Measurements from ENCODE around the gene PCK2. TPM values are rescaled to one million over a fixed set of nuclear protein-coding genes. Genes with fewer than 3 reads are reported as not detected.
A peak's percentile ranks its signal among the peaks of the same experiment; 100 is the strongest.

PCK2 gene
- total RNA-seq, 1 experiment from 2014 or later: 48.9 TPM

DNA sequence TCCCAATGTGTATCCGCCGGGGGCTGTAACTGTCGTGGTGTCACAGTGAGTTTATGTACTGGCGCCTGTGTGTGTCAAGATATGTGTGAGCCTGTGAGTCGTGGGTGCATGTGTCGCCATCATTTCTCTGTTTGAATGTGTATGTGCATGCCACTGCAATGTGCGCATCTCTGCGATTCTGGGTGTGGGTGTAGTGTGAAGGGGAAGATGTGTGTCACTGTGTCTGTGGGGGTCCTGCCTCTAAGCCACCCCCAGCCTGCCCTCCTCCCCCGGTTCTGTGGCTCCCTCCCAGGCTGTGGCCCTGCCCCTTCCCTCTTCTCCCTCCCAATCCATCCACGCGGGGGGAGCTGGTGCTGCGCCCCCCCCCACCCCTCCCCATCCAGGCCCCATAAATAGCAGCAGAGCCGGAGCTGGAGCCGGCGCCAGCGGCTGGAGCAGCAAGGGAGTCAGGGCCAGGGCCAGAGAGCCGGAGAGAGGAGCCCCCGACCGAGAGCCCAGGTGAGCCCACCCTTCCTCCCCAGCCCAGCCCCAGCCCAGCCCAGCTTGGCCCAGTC, 22.9 kb upstream of the PCK2 start, which contains the start of gene CPNE6:
Gene CPNE6, plus strand, starts transcription at position 419 of the 554 bp plus-strand sequence. CDS start 1,375 bp downstream, outside the sequence.
- H3K27ac Mint-ChIP-seq: peak within 1 kb of the TSS in 1 of 3 experiments; percentile 40; a peak in 2 of 7 replicates
- WGBS (ENCODE audit: extremely low coverage, insufficient read length, low lambda C conversion rate): no CpG with 5 or more reads among the region's 19 CpGs

More for the DNA sequence above, 22.9 kb upstream of the PCK2 start, which contains the start of gene CPNE6:
- Mint-ChIP-seq H3K9me3 (no peaks in the 10 kb centered on the region), H3K27me3 (ENCODE audit: low read depth) (no peaks in the 10 kb centered on the region; the same call in none of the 2 replicates), H3K36me3 (ENCODE audit: insufficient read depth in 1 of 3, low read depth in 3 of 3) (no peaks in the 10 kb centered on the region), H3K4me3 (peak within 1 kb of the TSS in 1 of 2 experiments; percentile 32; a peak in 1 of 5 replicates), H3K4me1 (peaks cover 5 to 6% of the 10 kb centered on the region in 2 experiments; a peak in 2 of 4 replicates)
- no peak for DNase-seq
- no peak within 1 kb of the TSS for H4K5ac ChIP-seq (ENCODE audit: insufficient read length, low read depth, low read length)
- H3K4ac ChIP-seq (ENCODE audit: low read depth, low read length): no peak within 1 kb of the TSS
- no peaks in the 10 kb centered on the region for H3K4me1 ChIP-seq (ENCODE audit: insufficient read depth, low read length)
- H2BK5ac ChIP-seq (ENCODE audit: insufficient read length, low read length): no peak within 1 kb of the TSS
- H2BK12ac ChIP-seq (ENCODE audit: insufficient read length, low read depth, low read length): no peak within 1 kb of the TSS
- H3K23ac ChIP-seq (ENCODE audit: insufficient read length, low read depth, low read length): no peak within 1 kb of the TSS
- no peaks in the 10 kb centered on the region for H3K9me3 ChIP-seq (ENCODE audit: control insufficient read depth, low read depth, low read length)
- no peak within 1 kb of the TSS for H3K18ac ChIP-seq (ENCODE audit: insufficient read length, low read depth, low read length)
- TF ChIP-seq, protein P1, sequence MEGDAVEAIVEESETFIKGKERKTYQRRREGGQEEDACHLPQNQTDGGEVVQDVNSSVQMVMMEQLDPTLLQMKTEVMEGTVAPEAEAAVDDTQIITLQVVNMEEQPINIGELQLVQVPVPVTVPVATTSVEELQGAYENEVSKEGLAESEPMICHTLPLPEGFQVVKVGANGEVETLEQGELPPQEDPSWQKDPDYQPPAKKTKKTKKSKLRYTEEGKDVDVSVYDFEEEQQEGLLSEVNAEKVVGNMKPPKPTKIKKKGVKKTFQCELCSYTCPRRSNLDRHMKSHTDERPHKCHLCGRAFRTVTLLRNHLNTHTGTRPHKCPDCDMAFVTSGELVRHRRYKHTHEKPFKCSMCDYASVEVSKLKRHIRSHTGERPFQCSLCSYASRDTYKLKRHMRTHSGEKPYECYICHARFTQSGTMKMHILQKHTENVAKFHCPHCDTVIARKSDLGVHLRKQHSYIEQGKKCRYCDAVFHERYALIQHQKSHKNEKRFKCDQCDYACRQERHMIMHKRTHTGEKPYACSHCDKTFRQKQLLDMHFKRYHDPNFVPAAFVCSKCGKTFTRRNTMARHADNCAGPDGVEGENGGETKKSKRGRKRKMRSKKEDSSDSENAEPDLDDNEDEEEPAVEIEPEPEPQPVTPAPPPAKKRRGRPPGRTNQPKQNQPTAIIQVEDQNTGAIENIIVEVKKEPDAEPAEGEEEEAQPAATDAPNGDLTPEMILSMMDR (conservative IDR thresholded peaks at IDR 0.05): no peak
- H3T11ph ChIP-seq (ENCODE audit: low read length): no peak within 1 kb of the TSS
- H4K91ac ChIP-seq (ENCODE audit: insufficient read length, low read depth, low read length): no peak within 1 kb of the TSS
- H2AFZ ChIP-seq (ENCODE audit: low read length): no peak within 1 kb of the TSS
- no peak within 1 kb of the TSS for H3K56ac ChIP-seq (ENCODE audit: insufficient read length, low read depth, low read length)
- no peaks in the 10 kb centered on the region for H3K27me3 ChIP-seq (ENCODE audit: insufficient read depth, low read length)
- H2BK15ac ChIP-seq (ENCODE audit: low read depth, low read length): no peak within 1 kb of the TSS
- H4K8ac ChIP-seq (replicated peaks; ENCODE audit: insufficient read length, low read depth, low read length): no peak within 1 kb of the TSS
- H3K4me2 ChIP-seq (ENCODE audit: insufficient read depth, insufficient read length, low read length): no peak within 1 kb of the TSS
- no peaks in the 10 kb centered on the region for H4K20me1 ChIP-seq (ENCODE audit: control insufficient read depth, insufficient read depth, insufficient read length)
- H3K79me1 ChIP-seq (ENCODE audit: insufficient read depth, low read depth, low read length, poor library complexity, severe bottlenecking): no peaks in the 10 kb centered on the region
- no peak within 1 kb of the TSS for H3K27ac ChIP-seq (ENCODE audit: insufficient read length, low read depth, low read length)
- H3K79me2 ChIP-seq (ENCODE audit: insufficient read depth, low read length): no peaks in the 10 kb centered on the region
- no peak within 1 kb of the TSS; the same call in 1 of the 2 replicates for H3K14ac ChIP-seq (ENCODE audit: insufficient read depth, low read length)
- no peak within 1 kb of the TSS for H2AK5ac ChIP-seq (ENCODE audit: insufficient read length, low read length)
- no peak within 1 kb of the TSS for H2BK120ac ChIP-seq (ENCODE audit: low read depth, low read length, poor library complexity, severe bottlenecking)
- no peak within 1 kb of the TSS for H3K9ac ChIP-seq (ENCODE audit: extremely low read depth, insufficient read length, low read length)
- no peaks in the 10 kb centered on the region for H3K23me2 ChIP-seq (ENCODE audit: insufficient read length, low read depth, low read length, poor library complexity, severe bottlenecking)
- H2BK20ac ChIP-seq (ENCODE audit: low read depth, low read length, poor library complexity, severe bottlenecking): no peak within 1 kb of the TSS

All from H9 (cell line).